ENCODE measurements around the gene MITD1. TPM values are rescaled to one million over a fixed set of nuclear protein-coding genes. Genes with fewer than 3 reads are reported as not detected.

The MITD1 gene
- total and polyA plus RNA-seq, 2 donors from 2014 or later, result 29.1 to 38.0 TPM

GRCh38 chr2:99154643-99155536 lies 26.0 kb downstream of the MITD1 start, which contains the start of the genes LIPT1 and TSGA10:
TSS of gene LIPT1 (plus strand) at chr2:99154967. CDS start at chr2:99161958, 6,991 bp downstream.
TSS of gene TSGA10 (minus strand) at chr2:99154942. CDS start at chr2:99109439, 45,503 bp downstream.
- TF ChIP-seq CTCF (IDR thresholded peaks at IDR 0.05; ENCODE audit: borderline replicate concordance, extremely low read depth, insufficient read depth), result no peak
- H3K9me3 ChIP-seq (ENCODE audit: control insufficient read depth in 2 of 3, insufficient read depth in 1 of 3, low read length in 3 of 3), result no peaks in the 10 kb centered on the region
- H3K27ac ChIP-seq (ENCODE audit: low read depth in 2 of 2, low read length in 2 of 2), result peak within 1 kb of the TSS; percentile 95 to 97
- DNase-seq (peak; percentile 94 to 98 (median 97)), FAIRE-seq (no peak)
- H3K27me3 ChIP-seq (ENCODE audit: control insufficient read depth, insufficient read depth, low read length), result no peaks in the 10 kb centered on the region
- H3K4me1 ChIP-seq (ENCODE audit: control insufficient read depth in 2 of 3, insufficient read depth in 2 of 3, low read depth in 1 of 3, low read length in 3 of 3), result peaks cover 0 to 13% (median 6%) of the 10 kb centered on the region in 3 donors
- H3K4me3 ChIP-seq (ENCODE audit: low read length in 3 of 3), result peak within 1 kb of the TSS; percentile 92 to 97 (median 95)
- intact Hi-C loops (cut with DNase I), result no loop called here
- peak within 1 kb of the TSS; percentile 89 to 99 (median 96) for H3K9ac ChIP-seq (ENCODE audit: low read length in 3 of 3)
- H3K36me3 ChIP-seq (ENCODE audit: control insufficient read depth in 2 of 3, insufficient read depth in 3 of 3, low read length in 3 of 3), result peaks cover 0 to 3% (median 0%) of the 10 kb centered on the region in 3 donors

GRCh38 chr2:99153921-99154604 lies 26.8 kb downstream of the MITD1 start:
- H3K9ac ChIP-seq (ENCODE audit: low read length in 3 of 3), result peak overlapping the region; percentile 52 to 99 (median 61)
- peak overlapping the region; percentile 86 to 95 for H3K27ac ChIP-seq (ENCODE audit: low read depth in 2 of 2, low read length in 2 of 2)
- FAIRE-seq, result no peak
- H3K36me3 ChIP-seq (ENCODE audit: control insufficient read depth in 2 of 3, insufficient read depth in 3 of 3, low read length in 3 of 3), result peaks cover 0 to 3% (median 0%) of the 10 kb centered on the region in 3 donors
- peak overlapping the region; percentile 92 to 97 (median 95) for H3K4me3 ChIP-seq (ENCODE audit: low read length in 3 of 3)
- TF ChIP-seq CTCF (IDR thresholded peaks at IDR 0.05; ENCODE audit: borderline replicate concordance, extremely low read depth, insufficient read depth), result no peak
- no peaks in the 10 kb centered on the region for H3K9me3 ChIP-seq (ENCODE audit: control insufficient read depth in 2 of 3, insufficient read depth in 1 of 3, low read length in 3 of 3)
- no peak for DNase-seq
- H3K27me3 ChIP-seq (ENCODE audit: control insufficient read depth, insufficient read depth, low read length), result no peaks in the 10 kb centered on the region
- H3K4me1 ChIP-seq (ENCODE audit: control insufficient read depth in 2 of 3, insufficient read depth in 2 of 3, low read depth in 1 of 3, low read length in 3 of 3), result peaks cover 0 to 13% (median 6%) of the 10 kb centered on the region in 3 donors
- intact Hi-C loops (cut with DNase I), result no loop called here

- H3K27me3 ChIP-seq (ENCODE audit: control insufficient read depth, insufficient read depth, low read length), result no peaks in the 10 kb centered on the region
- H3K4me3 ChIP-seq (ENCODE audit: low read length in 3 of 3), result no peak overlapping the region
- FAIRE-seq, result no peak
- TF ChIP-seq CTCF (IDR thresholded peaks at IDR 0.05; ENCODE audit: borderline replicate concordance, extremely low read depth, insufficient read depth), result no peak
- H3K9ac ChIP-seq (ENCODE audit: low read length in 3 of 3), result no peak overlapping the region
- no peak overlapping the region for H3K27ac ChIP-seq (ENCODE audit: low read depth in 2 of 2, low read length in 2 of 2)
- intact Hi-C loops (cut with DNase I), result no loop called here
- DNase-seq, result peak in 4 of 5 donors; percentile 61 to 85 (median 74)
- peaks cover 0 to 13% (median 6%) of the 10 kb centered on the region in 3 donors for H3K4me1 ChIP-seq (ENCODE audit: control insufficient read depth in 2 of 3, insufficient read depth in 2 of 3, low read depth in 1 of 3, low read length in 3 of 3)
- no peaks in the 10 kb centered on the region for H3K9me3 ChIP-seq (ENCODE audit: control insufficient read depth in 2 of 3, insufficient read depth in 1 of 3, low read length in 3 of 3)
- peaks cover 0 to 2% (median 0%) of the 10 kb centered on the region in 3 donors for H3K36me3 ChIP-seq (ENCODE audit: control insufficient read depth in 2 of 3, insufficient read depth in 3 of 3, low read length in 3 of 3)
Observed at GRCh38 chr2:99152199-99152895, 28.5 kb downstream of the MITD1 start.

Measured in kidney (tissue), 14 donors.